ENCODE data around the gene TRIOBP. TPM values are rescaled to one million over a fixed set of nuclear protein-coding genes. Genes with fewer than 3 reads are reported as not detected.

TRIOBP gene
- total RNA-seq, 1 donor from 2014 or later = 156 TPM

DNA sequence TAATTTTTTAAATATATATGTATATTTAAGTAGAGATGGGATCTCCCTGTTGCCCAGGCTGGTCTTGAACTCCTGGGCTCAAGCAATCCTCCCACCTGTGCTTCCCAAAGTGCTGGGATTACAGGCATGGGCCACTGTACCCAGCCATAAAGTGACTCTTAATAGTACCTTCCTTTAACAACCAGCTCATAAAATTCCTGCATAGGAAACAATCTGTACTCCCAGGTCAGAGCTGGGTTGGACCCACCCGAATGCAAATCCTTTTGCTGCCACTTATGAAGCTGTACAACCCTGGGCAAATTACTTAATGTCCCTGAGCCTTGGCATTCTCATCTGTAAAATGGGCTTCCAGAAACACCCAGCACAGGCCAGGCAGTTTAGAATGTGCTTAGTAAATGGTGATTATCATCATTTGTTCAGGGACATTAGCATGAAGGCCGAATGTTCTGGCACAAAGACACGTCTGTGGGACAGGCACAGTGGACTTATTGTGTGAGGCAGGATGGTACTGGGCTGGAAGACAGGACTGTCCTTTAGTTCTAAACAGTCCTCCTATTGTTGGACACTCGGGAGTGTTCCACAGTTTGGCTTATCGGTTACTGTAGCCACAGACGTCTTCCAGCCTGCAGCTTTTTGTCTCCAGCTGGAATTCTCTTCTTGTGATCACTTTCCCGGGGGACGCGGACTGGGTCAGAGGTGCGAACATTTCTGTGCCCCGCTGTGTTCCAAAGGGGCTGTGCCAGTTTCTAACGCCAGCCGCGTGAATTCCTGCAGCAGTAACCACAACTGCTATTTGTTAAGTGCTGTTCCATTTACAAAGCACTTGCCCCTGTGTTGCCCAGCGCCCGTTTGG lies 32.4 kb upstream of the TRIOBP start:
- no peak for DNase-seq (ENCODE audit: low read depth in 2 of 2)

DNA sequence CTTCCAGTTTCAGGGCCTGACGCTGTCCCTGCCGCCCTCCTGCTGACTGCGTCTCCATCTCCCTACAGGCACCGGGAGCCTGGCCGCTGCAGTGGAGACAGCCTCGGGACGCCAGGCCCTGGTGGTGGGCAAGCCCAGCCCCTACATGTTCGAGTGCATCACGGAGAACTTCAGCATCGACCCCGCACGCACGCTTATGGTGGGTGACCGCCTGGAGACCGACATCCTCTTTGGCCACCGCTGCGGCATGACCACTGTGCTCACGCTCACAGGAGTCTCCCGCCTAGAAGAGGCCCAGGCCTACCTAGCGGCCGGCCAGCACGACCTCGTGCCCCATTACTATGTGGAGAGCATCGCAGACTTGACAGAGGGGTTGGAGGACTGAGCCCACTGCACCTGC lies 31.4 kb upstream of the TRIOBP start:
- no peak for DNase-seq (ENCODE audit: low read depth in 2 of 2)

DNA sequence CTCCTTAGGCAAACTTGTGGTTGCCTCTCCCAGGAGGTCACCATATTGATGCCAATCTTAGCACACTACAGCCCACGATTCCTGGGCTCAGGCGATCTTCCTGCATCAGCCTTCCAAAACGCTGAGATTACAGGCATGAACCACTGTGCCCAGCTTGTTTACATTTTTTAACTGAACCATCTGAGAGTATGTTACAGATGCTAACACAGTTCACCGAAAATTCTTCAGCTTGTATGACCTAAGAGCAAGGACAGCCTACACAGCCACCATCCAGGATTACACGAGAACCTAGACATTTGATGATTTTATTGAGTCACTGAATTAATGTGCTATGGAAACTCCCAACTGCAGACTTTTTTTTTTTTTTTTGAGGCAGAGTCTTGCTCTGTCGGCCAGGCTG lies 27.3 kb upstream of the TRIOBP start:
- DNase-seq (ENCODE audit: low read depth in 2 of 2) = no peak

DNA sequence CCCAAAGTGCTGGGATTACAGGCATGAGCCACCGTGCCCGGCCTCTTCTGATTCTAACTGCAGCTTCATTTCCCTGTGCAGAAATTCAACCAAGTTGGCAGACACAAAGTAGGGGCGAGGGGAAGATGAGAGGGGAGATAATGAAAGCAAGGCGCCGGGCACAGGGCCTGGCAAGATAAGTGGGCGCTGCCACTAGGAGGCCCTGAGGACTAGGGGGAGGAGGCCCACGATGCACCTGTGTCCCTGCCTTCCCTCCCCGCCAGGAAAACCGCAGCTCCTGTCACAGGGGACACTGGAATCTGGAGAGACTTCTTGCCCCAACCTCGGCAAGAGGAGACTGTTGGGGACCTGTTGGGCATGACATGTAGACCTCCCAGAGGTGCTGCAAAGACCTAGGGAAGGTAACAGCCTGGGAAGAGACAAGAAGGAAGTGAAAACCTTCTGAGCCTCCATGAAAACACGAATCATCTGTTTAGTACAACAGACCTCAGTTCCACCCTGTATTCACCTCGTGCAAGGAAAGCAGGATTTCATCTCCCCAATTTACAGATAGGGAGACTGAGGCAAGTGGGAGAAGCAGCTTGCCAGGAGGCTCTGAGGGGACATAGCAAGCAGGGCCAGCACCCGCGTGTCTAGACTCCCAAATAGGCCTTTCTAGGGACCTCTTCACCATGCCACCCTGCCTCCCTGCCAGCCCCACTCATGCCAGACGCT lies 24.5 kb upstream of the TRIOBP start:
- no peak for DNase-seq (ENCODE audit: low read depth in 2 of 2)

DNA sequence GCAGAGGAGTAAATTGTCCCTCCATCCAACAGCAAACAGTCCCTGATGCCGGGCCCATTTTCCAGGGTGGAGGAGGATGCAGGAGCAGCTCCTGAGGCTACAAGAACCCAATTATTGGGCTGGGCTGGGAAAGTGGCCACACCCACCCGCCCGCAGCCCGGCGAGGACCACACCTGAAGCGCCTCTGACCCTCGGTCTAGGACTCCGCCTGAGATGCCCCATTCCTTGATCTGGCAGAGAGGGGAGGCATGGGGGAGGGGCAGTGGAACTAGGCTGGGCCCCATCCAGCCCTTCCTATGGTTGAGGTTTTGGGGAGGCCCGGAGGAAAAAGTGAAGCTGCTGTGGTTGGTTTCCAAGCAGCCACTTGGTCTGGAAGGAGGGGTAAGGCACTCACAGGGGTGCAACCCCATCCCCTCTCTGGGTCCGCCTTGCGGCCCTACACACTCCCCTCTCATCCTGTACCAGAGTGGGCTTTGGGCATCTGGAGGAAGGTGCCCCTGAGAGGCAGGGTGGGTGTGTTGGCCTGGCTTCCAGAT lies 23.9 kb upstream of the TRIOBP start:
- no peak for DNase-seq (ENCODE audit: low read depth in 2 of 2)

DNA sequence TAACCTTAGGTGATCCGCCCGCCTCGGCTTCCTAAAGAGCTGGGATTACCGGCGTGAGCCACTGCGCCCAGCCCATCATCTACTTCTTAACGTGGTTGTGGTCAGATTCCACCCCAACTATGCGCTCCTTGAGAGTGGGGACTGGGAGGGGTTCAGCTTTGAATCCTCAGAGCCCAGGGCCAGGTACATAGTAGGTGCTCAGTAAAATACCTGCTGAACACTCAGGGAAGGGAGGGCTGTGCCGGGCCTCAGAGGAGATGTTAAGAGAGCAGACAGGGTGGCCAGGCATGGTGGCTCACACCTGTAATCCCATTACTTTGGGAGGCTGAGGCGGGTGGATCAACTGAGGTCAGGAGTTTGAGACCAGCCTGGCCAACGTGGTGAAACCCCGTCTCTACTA lies 22.6 kb upstream of the TRIOBP start:
- DNase-seq (ENCODE audit: low read depth in 2 of 2) = no peak

DNA sequence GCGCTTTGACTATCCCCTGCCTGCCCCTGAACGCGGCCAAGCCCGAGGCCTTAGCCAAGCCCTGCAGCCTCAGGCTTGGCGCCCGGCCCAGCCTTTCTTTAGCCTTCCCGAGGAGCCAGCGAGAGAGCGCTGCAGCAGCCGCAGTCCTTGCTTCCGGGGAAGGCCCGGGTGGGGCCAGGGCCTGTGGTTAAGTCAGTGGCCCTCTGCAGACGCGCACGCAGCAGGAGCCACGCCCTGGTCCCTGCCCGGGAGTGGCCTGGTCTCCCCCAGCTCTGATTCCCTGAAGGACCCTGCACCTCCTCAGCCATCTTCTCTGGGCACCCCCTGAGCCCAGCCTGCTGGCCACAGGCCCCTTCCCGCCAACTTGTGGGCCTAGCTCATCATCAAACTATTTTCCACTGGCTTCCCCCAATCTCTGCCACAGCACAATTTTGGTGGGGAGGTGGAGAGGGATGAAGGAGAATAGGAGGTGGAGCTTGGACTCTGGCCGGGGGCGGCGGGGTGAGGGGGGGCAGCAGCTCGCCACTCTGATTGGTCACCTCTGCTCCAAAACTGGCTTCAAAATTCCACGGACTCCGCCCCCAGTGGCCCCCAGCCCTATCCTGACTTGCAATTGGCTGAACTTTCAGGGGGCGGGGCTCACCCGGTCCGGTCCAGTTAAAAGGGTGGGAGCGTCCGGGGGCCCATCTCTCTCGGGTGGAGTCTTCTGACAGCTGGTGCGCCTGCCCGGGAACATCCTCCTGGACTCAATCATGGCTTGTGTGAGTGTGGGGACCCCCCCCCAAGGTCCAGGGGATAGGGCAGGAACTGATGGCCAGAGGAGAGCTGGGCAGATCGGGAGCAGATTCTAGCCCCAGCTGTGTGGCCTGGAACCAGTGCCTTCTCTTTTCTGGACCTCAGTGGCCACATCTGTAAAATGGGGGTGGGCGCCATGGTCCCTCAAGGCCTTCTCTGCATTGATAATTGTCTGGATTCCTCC lies 21.6 kb upstream of the TRIOBP start, which contains the start of gene LGALS1:
LGALS1 (plus strand) TSS at position 686 of the 979 bp plus-strand sequence; CDS start at position 753, 67 bp downstream.
- peak; percentile 91 to 97 for DNase-seq (ENCODE audit: low read depth in 2 of 2)

DNA sequence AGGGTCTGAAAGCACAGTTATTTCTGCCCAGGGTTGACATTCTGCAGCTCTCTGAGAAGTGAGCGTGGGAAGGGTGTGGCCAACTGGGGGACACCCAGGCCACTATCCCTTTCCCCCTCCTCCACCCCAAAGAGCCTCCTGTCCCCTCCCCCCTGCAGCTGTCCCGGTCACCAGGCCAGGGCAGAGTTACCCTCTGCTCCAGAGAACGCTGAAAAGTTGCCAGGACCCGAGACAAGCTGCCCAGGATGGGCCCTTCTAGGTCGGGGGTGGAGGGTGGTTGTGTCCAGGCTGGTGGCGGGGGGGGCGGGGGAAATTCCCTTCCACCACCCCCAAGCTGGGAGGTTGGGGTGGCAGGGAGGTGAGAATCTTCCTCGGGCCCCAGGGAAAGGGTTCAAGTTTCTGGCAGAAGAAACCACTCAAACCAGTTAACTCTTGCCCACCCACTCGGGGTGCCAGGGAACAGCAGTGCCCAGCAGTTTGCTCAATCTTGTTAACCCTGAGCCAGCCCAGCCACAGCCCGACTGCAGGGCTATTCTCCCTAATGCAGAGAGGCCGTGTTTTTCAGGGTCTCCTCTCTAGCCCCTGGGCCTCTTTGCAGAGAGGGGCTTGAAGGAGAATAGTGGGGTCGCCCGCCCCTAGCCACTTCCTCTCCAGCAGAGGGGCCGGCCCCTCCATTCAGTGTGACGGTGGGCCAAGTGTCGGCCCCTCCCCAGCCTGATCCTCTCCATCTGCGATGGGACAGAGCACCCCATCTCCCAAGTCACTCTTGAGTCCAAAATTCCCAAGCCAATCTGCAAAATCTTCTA lies 20.7 kb upstream of the TRIOBP start:
- peak; percentile 26 to 39 for DNase-seq (ENCODE audit: low read depth in 2 of 2)

DNA sequence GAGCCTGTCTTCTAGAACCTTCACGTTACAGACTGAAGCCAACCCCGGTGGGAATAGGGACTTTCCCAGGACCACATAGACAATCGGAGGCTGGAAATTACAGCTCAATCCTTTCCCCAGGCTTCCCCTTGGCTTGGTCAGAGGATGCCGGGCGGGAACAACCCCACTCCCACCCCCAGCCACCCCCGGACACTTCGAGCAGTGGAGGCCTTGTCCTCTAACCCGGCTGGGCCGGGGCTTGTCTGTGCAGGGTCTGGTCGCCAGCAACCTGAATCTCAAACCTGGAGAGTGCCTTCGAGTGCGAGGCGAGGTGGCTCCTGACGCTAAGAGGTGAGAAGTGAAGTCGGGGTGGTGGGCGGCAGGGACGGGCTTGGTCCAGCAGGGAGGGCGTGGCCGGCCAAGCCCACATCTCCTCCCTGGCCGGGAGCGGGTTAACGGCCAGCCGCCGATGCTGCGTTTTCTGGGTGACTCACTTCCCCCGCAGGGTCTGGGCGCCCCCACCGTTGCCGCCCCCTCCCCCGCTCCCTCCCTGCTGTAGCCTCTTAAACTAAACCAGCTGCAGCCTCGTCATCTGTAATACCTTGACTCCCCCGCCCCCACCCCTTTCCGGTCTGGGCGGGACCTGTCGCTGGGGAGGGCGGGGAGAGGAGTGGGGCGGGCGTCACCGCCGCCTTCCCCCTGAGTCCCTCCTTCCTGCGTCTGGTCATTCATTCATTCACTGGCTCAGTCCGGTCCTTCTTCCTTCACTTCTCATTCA lies 19.9 kb upstream of the TRIOBP start:
- peak; percentile 86 to 98 for DNase-seq (ENCODE audit: low read depth in 2 of 2)

DNA sequence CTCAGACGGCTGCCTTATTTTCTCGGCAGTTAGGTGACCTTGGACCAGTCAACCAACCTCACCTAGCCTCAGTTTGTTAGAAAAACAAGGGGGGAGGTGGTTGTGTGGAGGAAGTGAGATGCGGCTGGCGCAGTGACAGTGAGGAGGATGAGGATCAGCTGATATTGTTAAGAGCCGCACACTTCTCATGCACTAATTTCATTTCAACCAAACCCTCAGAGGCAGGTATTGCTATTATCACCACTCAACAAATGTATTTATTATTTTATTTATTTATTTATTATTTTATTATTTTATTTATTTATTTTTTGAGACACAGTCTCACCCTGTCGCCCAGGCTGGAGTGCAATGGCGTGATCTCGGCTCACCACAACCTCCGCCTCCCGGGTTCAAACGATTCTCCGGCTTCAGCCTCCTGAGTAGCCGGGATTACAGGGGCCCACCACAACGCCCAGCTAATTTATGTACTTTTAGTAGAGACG lies 19.3 kb upstream of the TRIOBP start:
- DNase-seq (ENCODE audit: low read depth in 2 of 2) = no peak

DNA sequence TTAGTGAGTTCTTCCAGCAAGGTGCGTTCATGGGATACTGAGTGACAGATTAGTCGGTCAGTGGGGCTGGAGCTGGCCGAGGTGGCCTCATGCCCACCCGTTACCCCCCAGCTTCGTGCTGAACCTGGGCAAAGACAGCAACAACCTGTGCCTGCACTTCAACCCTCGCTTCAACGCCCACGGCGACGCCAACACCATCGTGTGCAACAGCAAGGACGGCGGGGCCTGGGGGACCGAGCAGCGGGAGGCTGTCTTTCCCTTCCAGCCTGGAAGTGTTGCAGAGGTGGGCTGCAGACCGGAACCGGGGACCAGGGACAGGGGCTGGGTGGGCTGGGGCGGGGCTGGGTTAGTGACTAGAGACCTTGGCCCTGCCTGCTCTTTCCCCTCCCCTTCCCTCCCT lies 18.5 kb upstream of the TRIOBP start:
- DNase-seq (ENCODE audit: low read depth in 2 of 2) = no peak

DNA sequence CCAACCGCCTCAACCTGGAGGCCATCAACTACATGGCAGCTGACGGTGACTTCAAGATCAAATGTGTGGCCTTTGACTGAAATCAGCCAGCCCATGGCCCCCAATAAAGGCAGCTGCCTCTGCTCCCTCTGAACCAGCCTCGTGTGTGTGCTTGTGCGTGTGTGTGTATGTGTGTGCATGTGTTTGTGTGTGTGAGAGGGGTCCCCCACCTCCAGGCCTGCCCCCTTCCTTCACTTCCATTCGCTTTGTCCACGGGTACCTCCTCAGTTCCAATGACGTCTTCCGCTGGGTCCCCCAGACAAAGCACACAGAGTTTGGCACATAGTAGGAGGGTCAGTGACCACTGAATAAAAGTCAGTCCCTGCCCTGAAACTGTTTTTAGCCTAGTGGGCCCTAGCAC lies 17.2 kb upstream of the TRIOBP start:
- no peak for DNase-seq (ENCODE audit: low read depth in 2 of 2)

DNA sequence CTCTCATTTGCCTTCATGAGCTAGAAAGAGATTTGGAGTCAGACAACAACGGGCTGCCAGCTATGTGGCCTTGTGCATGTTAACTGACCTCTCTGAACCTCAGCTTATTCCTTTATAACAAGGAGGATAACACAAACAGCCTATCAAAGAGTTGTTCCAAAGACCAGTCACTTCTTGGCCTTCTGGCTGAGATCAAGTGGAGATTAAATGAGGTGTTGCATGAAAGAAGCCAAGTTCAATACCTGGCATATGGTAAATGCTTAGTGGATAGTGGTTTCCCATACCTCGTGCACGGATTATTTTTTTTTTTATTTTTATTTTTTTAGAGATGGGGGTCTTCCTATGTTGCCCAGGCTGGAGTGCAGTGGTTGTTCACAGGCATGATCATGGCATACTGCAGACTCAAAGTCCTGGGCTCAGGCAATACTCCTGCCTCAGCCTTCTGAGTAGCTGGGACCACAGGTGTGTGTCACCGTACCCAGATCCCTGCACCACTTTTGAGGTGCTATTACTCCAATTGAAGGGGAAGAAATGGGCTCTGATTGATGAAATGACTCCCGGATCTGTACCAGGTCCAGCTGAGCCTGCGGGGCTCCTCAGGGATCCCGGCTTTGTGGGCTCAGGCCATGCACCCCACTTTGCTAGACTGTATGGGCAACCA lies 16.5 kb upstream of the TRIOBP start:
- DNase-seq (ENCODE audit: low read depth in 2 of 2) = no peak

DNA sequence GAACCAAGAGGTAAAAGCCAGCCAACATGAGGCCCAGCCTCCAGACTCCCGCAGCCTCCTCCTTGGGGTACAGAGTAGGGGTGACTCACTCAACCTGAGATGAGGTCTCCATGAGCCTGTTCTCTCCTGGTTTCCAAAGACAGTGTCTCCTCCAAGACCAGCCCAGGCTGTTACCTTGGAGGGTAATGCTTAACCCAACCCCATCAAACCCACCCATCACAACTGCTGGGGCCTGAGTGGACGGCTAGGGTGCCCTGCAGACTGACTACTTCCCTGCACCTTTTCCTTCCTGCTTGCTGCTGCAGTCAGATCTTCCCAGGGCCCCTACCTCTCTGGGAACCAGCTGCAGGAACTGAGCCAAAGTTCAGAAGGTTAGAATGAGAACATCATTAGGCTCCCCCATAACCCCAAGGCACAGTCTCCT lies 15.8 kb upstream of the TRIOBP start:
- DNase-seq (ENCODE audit: low read depth in 2 of 2) = peak in 1 of 2 donors; percentile 23

DNA sequence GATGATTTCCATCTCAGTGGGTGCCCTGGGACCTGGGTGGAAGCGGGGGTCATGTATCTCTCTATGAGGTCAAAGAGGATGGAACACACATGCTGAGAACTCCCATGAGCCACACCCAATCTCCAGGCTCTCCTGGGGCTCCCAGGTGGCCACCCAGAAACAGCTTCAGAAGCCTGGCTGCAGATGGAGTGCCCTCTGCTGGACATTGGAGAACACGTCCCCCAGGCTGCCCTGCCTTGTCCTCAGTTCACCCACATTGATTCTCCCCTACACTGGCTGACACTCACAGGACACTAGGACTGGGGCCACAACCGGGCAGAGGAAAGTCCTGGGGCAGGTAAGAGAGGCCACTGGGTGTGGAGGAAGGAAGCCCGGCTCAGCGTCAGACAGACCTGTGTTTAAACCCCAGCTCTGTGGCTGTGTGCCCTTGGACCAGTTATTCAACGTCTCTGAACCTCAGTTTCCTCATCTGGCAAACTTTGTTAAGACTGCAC lies 15.2 kb upstream of the TRIOBP start:
- peak; percentile 82 for DNase-seq (ENCODE audit: low read depth in 2 of 2)

DNA sequence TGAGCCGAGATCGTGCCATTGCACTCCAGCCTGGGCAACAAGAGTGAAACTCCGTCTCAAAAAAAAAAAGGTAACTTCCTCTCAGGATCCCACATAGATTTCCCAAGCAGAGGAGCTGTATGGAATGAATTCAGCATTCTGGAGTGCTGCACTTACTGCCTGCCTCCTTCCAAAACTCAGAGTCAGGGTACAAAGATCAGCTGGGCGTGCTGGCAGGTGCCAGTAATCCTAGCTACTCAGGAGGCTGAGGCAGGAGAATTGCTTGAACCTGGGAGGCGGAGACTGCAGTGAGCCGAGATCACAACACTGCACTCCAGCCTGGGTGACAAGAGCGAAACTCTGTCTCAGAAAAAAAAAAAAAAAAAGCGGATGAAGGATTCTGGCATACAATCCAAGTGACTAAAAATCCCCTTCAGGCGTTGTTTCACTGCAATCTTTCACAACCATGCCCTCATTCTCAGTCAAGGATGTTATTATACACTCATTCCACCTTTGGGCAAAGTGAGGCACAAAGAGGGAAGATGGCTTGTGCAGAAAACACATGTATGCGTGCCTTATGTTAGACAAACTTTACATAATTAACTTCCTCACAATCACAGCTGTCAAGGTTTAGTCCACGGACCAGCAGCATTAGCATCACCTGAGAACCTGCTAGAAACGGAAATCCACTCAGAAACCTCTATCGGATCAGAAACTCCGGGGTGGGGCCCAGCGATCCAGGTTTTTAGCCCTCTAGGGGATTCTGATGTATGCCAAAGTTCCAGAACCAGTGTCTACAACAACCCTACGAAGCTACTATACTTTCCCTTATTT lies 11.8 kb upstream of the TRIOBP start:
- DNase-seq (ENCODE audit: low read depth in 2 of 2) = no peak

DNA sequence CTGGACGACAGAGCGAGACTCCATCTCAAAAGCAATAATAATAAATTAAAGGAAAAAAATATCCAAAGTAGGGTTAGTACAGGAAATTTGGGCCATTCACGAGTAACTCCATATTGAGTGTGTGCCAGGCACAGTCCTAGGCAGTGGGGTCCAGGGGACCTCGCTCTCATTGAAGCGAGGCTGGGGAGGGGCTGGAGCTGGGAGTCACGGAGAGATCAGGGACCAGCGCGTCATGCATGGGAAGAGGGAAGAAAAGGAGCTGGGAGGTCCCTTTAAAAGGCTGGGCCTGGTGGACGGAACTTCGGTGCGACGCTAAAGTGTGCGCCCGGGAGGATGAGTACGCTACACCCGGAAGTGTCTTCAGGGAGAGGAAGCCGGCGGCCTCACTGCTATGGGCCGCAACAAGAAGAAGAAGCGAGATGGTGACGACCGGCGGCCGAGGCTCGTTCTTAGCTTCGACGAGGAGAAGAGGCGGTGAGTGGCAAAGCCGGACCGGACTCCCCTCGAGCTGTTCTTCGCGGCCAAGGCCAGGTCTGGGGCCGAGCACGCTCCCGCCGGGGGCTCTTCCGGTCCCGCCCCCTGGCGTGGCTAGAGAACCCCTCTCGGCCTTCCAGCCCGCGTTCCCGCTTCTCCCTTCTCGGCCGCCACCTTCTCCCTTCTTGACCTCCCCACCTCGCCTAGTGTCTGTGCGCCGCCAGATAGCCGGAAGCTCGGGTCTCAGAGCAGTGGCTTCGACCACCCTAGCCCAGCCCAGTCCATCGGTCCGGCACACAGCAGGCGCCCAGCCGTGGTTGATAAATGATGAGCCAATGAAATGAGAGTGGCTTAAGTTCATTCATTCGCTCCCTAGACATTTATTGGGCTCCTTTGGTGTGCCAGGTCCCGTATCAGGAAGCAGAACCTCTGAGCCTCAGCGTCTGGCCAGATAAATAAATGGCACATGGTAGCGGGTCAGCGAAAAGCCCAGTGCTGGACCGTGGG lies 10.6 kb upstream of the TRIOBP start, which contains the start of gene NOL12:
NOL12 (plus strand) TSS at position 342 of the 981 bp plus-strand sequence; CDS start at position 392, 50 bp downstream.
- peak; percentile 90 to 92 for DNase-seq (ENCODE audit: low read depth in 2 of 2)

Measured in lung microvascular endothelial cell (primary cell).